HG02970 (cell line): ENCODE measurements around the gene KCTD11.
"Not testable (repeated sequence)": the region's sequence is repeated elsewhere in the genome, so short reads cannot be mapped to it uniquely, and the experiment has no call there.

Source experiments
- ATAC-seq: cut with Tn5 transposase; IDR thresholded peaks from one replicate; pipeline ENCODE4 v1.9.1; 2021; ENCODE audit warnings: mild to moderate bottlenecking, moderate library complexity, moderate number of reproducible peaks; ENCODE audit not compliant: unreplicated experiment, low FRiP score

The KCTD11 gene

DNA sequence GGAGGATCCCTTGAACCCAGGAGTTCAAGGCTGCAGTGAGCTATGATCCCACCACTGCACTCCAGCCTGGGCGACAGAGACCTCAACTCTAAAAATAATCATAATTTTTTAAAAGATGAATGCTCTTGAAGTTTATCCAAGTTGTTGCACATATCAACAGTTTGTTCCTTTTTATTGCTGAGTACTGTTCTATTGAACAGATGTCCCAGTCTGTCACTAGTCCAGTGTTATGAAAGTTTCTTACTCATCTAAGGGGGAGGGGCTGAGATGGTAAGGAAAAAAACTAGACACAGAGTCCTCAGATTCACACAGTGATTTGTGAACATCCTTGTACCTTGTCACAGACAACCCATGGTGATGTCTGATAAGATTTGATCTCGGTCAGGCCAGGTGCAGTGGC lies 11.8 kb upstream of the KCTD11 start:
- no peak for ATAC-seq

DNA sequence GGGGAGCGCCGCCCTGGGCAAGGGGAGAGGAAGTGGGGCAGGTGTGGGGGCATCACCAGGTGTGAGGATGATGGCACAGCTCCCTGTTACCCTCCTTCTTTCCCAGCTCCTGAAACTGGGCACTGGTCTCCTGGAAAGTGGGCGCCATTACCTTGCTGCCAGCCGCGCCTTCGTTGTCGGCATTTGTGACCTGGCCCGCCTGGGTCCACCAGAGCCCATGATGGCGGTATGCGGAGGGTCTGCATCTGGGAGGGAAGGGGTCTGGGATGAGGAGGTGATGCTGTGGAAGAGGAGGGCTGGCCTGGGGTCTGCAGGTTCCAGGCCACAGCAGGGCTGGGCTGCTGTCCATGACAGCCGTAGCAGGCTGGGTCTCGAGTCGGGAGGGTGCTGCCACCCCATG lies 10.1 kb upstream of the KCTD11 start:
- ATAC-seq, result no peak

- no peak for ATAC-seq
These were observed 8.7 kb upstream of the KCTD11 start for GRCh38 chr17:7343250-7343649.

GRCh38 chr17:7346761-7347614 lies 5.0 kb upstream of the KCTD11 start:
- no peak for ATAC-seq

- ATAC-seq, result no peak
These were observed 4.1 kb upstream of the KCTD11 start for GRCh38 chr17:7347630-7348477.

- ATAC-seq, result no peak
These were observed 3.3 kb upstream of the KCTD11 start for GRCh38 chr17:7348478-7349242.

DNA sequence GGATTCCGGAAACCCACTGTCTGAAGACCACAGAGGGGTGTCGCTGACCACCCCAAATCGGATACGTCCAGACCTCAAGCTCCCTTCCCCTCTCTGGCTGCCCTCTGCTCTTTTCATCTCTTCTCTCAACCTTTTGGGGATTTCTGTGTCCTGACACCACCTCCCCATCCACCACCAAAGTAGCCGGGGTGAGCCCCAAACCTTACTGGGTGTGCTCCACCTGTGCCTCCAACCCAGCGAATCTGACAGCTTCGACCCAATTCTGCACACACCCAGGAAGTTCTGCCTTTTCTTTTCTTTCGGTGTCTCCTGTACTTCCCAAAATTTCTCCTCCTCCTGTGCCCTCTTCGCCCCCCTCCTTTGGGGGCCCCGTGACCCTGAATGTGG lies 534 bp downstream of the KCTD11 start:
- ATAC-seq, result no peak

- no peak for ATAC-seq
These were observed 1.1 kb downstream of the KCTD11 start for GRCh38 chr17:7352910-7353635.

DNA sequence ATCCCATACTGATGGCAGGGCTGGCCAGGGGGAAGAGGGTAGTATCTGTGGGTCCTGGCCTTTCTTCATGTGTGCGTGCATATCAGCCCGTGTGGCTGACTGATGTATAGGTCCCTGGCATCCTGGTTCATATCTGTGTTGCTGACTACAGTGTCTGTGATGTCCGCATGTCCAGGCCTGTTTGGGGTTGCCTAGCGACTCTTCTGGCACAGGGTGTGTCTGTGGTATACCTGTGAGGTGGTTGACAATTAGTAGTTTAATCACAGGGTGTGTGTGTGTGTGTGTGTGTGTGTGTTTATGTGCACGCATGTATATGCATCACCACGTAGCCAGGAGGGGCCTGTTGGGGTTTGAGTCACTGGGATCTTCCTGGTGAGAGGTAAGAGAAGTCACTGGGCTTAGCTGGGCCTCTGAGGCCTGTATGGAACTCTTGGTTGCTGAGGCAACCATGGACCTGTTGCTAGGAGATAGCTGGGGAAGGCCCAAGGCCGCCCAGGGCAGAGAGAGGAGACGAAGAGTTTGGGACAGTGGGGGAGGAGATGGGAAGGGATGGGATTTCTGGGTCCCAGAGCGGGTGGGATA lies 2.4 kb downstream of the KCTD11 start:
- ATAC-seq, result no peak

- ATAC-seq, result no peak
These were observed 3.1 kb downstream of the KCTD11 start, which contains the start of gene TMEM95 for GRCh38 chr17:7355053-7355452. Gene TMEM95, plus strand, starts transcription at chr17:7355156. Its CDS starts 49 bp downstream, at chr17:7355205.

GRCh38 chr17:7355573-7355972 lies 3.6 kb downstream of the KCTD11 start:
- ATAC-seq, result no peak

DNA sequence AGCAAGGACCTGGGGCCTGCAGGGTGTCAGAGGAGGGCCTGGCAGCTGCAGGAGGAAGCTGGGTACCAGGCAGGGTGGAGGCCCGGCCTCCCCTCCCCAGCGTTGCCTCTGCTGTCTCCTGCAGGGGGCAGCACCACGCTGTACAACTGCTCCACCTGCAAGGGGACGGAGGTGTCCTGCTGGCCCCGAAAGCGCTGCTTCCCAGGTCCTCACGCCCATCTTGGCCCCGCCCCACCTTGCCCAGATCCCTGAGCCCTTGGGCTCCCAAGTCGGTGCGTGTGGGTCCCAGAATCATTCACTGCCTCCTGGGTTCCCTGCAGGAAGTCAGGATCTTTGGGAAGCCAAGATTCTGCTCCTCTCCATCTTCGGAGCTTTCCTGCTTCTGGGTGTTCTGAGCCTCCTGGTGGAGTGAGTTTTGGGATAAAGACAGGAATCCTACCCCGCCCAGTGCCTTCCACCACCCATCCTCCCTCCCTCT lies 4.1 kb downstream of the KCTD11 start:
- ATAC-seq, result no peak

- no peak for ATAC-seq
These were observed 4.8 kb downstream of the KCTD11 start for GRCh38 chr17:7356756-7357155.

DNA sequence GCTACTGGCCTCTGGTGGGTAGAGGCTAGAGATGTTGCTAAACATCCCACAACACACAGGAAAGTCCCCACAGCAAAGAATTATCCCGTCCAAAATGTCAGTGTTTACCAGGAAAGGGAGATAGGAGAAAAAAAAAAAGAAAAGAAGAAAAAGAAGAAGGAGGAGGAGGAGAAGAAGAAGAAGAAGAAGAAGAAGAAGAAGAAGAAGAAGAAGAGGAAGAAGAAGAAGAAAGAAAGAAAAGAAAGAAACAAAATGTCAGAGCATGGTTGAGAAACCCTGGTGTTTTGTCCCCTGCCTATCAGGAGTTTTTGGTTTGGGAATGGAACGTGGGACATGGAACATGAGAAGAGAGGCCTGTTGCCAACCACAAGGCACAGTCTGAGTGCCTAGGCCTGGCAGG lies 5.4 kb downstream of the KCTD11 start:
- ATAC-seq, result no peak

- no peak for ATAC-seq
These were observed 9.9 kb downstream of the KCTD11 start for GRCh38 chr17:7361906-7362305.

- no peak for ATAC-seq
These were observed 11.3 kb downstream of the KCTD11 start for GRCh38 chr17:7363311-7363710.

- ATAC-seq, result not testable (repeated sequence)
These were observed 14.0 kb downstream of the KCTD11 start for GRCh38 chr17:7365963-7366362.

DNA sequence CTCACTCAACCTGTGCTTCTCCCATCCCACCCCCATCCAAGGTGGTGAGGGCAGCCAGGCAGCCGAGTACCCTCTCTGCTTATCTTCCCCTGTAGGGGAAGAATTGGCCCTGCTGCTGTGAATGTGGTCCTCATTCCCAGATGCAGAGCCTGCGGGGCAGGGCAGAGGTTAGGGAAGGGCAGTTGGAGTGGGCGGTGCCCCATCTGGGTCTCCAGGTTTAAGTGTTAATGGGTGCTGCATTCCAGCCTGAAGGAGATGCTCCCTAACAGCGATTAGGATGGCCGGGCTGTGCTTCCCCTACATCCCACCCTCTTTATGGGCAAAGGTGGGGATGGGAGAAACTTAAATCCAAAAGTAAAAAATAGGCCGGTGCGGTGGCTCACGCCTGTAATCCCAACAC lies 15.1 kb downstream of the KCTD11 start:
- ATAC-seq, result no peak

DNA sequence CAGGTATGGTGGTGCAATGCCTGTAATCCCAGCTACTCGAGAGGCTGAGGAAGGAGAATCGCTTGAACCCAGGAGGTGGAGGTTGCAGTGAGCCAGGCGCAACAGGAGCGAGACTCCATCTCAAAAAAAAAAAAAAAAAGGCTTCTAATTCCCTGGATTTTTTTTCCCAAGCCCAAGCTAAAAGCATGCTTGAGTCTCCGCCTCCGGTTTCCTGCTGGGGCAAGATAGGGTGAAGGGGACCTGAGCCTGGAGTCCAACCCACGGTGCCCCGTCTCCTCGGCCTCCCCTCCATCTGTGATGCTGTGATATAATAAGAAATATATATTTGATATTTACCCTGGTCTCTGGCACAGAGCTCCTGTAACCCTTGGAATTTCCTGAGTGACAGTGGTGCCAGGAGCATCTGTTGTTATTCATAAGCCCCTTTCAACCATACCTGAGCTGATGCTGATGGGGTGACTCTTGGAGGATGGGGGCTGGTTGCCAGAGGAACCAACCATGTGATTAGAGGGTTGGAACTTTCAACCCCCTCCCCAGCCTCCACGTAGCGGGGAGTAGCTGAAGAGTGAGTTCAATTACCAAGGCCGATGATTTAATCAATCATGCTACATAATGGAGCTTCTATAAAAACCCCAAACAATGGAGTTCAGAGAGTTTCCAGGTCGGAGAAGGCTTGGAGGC lies 16.1 kb downstream of the KCTD11 start:
- no peak for ATAC-seq
